Trophoblast cell (in vitro differentiated cells and primary cell): ENCODE results near the gene RFX2.

Source experiments
- DNase-seq, 2 donors: peaks; one replicate each; pipeline ENCODE4 v3.0.0-alpha.2; 2016
- H2AFZ ChIP-seq: 2 replicates; pipeline ENCODE4 v1.6.1; 2013; ENCODE audit warnings: low read length, moderate library complexity, mild to moderate bottlenecking; ENCODE audit not compliant: insufficient read depth, poor library complexity
- H2AK5ac ChIP-seq: 2 replicates; pipeline ENCODE4 v1.6.1; 2013; ENCODE audit warnings: mild to moderate bottlenecking, low read length
- H2BK120ac ChIP-seq: 2 replicates; pipeline ENCODE4 v1.6.1; 2013; ENCODE audit warnings: low read length, mild to moderate bottlenecking, moderate library complexity; ENCODE audit not compliant: insufficient read depth, poor library complexity
- H2BK12ac ChIP-seq: 2 replicates; pipeline ENCODE4 v1.6.1; 2013; ENCODE audit warnings: mild to moderate bottlenecking, low read length, moderate library complexity
- H2BK5ac ChIP-seq: 2 replicates; pipeline ENCODE4 v1.6.1; 2013; ENCODE audit warnings: low read length, low read depth, moderate library complexity, mild to moderate bottlenecking; ENCODE audit not compliant: poor library complexity
- H3K14ac ChIP-seq: 2 replicates; pipeline ENCODE4 v1.6.1; 2013; ENCODE audit warnings: mild to moderate bottlenecking, low read length
- H3K18ac ChIP-seq: 2 replicates; pipeline ENCODE4 v1.6.1; 2013; ENCODE audit warnings: mild to moderate bottlenecking, low read length
- H3K23ac ChIP-seq: 2 replicates; pipeline ENCODE4 v1.6.1; 2013; ENCODE audit warnings: low read length
- H3K27ac ChIP-seq: 2 replicates; pipeline ENCODE4 v1.5.1; 2013; ENCODE audit warnings: low read depth, mild to moderate bottlenecking, inconsistent platforms, low read length, moderate library complexity
- H3K27me3 ChIP-seq: 2 replicates; pipeline ENCODE4 v1.6.1; 2013; ENCODE audit warnings: inconsistent platforms, mild to moderate bottlenecking, low read length, moderate library complexity; ENCODE audit not compliant: insufficient read depth
- H3K36me3 ChIP-seq, 2 experiments: 1 replicate in 1 of 2; 2 replicates in 1 of 2; pipeline ENCODE4 v1.6.1; 2013; ENCODE audit warnings: low read length in 2 of 2, mild to moderate bottlenecking in 2 of 2, moderate library complexity in 1 of 2; ENCODE audit not compliant: insufficient read depth in 2 of 2, control insufficient read depth in 1 of 2
- H3K4ac ChIP-seq: 2 replicates; pipeline ENCODE4 v1.6.1; 2013; ENCODE audit warnings: low read depth, mild to moderate bottlenecking, low read length, moderate library complexity
- H3K4me1 ChIP-seq, 2 experiments: 1 replicate in 1 of 2; 2 replicates in 1 of 2; pipeline ENCODE4 v1.6.1; 2013; ENCODE audit warnings: low read length in 2 of 2, mild to moderate bottlenecking in 2 of 2, moderate library complexity in 1 of 2; ENCODE audit not compliant: insufficient read depth in 2 of 2, control insufficient read depth in 1 of 2
- H3K4me2 ChIP-seq: 2 replicates; pipeline ENCODE4 v1.6.1; 2013; ENCODE audit warnings: inconsistent platforms, mild to moderate bottlenecking, low read length, moderate library complexity
- H3K4me3 ChIP-seq: 2 replicates; pipeline ENCODE4 v1.5.1; 2013; ENCODE audit warnings: mild to moderate bottlenecking, low read depth, low read length, inconsistent platforms
- H3K79me1 ChIP-seq: one replicate; pipeline ENCODE4 v1.6.1; 2013; ENCODE audit warnings: low read length
- H3K79me2 ChIP-seq: 2 replicates; pipeline ENCODE4 v1.6.1; 2013; ENCODE audit warnings: low read length, mild to moderate bottlenecking; ENCODE audit not compliant: control insufficient read depth, insufficient read depth, poor library complexity
- H3K9ac ChIP-seq: 2 replicates; pipeline ENCODE4 v1.6.1; 2013; ENCODE audit warnings: mild to moderate bottlenecking, low read length
- H3K9me3 ChIP-seq: 2 replicates; pipeline ENCODE4 v1.6.1; 2013; ENCODE audit warnings: low read depth, mild to moderate bottlenecking, control low read depth, inconsistent platforms, low read length; ENCODE audit not compliant: insufficient read depth
- H4K12ac ChIP-seq: 2 replicates; pipeline ENCODE4 v1.6.1; 2013; ENCODE audit warnings: low read depth, mild to moderate bottlenecking, low read length, moderate library complexity
- H4K8ac ChIP-seq: 2 replicates; pipeline ENCODE4 v1.6.1; 2013; ENCODE audit warnings: low read depth, mild to moderate bottlenecking, low read length, moderate library complexity
- H4K91ac ChIP-seq: one replicate; pipeline ENCODE4 v1.6.1; 2013; ENCODE audit warnings: low read depth, mild to moderate bottlenecking, low read length, moderate library complexity
- WGBS: extraction: QIAGEN DNeasy Blood & Tissue Kit; methylation state at CpG from one replicate; pipeline ENCODE4 v1.1.7; 2013; ENCODE audit warnings: missing lambda C conversion rate; ENCODE audit not compliant: insufficient read length, insufficient coverage; ENCODE audit errors: extremely low coverage; 5-methylcytosine and 5-hydroxymethylcytosine counted together

Gene RFX2

DNA sequence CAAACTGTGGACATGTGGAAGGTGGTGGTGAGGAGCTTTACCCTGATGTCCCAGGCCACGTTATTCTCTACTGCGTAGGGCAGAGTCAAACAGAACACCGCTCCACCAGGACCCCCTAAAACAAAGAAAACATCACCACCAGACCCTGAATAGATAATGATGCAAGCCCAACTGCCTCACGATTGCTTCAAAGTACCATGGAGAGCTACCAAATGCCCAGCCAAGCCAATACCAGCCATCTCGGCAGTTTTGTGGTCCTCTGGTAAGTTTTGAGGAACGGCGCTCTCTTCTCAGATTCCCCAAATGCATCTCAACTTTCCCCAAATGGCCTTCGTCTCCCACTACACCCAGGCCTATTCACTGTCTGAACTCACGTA is 138.0 kb downstream of the RFX2 start:
- H2BK120ac ChIP-seq: no peak overlapping the region
- no CpG with 5 or more reads among the region's 9 CpGs for WGBS
- H4K8ac ChIP-seq: no peak overlapping the region
- H3K9ac ChIP-seq: no peak overlapping the region
- peak overlapping the region; percentile 91 for H3K4ac ChIP-seq
- no peak overlapping the region for H3K18ac ChIP-seq
- H2BK12ac ChIP-seq: no peak overlapping the region
- H2BK5ac ChIP-seq: no peak overlapping the region
- H3K9me3 ChIP-seq: no peaks in the 10 kb centered on the region
- no peak overlapping the region for H4K91ac ChIP-seq
- H3K79me2 ChIP-seq: peaks cover 31% of the 10 kb centered on the region
- H3K4me3 ChIP-seq: no peak overlapping the region
- H4K12ac ChIP-seq: no peak overlapping the region
- peaks cover 11 to 17% of the 10 kb centered on the region in 2 experiments for H3K36me3 ChIP-seq
- H3K14ac ChIP-seq: no peak overlapping the region
- H3K4me1 ChIP-seq: peaks cover 21 to 32% of the 10 kb centered on the region in 2 experiments
- H3K79me1 ChIP-seq: no peaks in the 10 kb centered on the region
- H3K23ac ChIP-seq: no peak overlapping the region
- no peak overlapping the region for H2AK5ac ChIP-seq
- no peak for DNase-seq
- H2AFZ ChIP-seq: no peak overlapping the region
- no peak overlapping the region for H3K4me2 ChIP-seq
- no peaks in the 10 kb centered on the region for H3K27me3 ChIP-seq
- H3K27ac ChIP-seq: no peak overlapping the region

GRCh38 chr19:5971714-5972354 is 138.5 kb downstream of the RFX2 start:
- WGBS: no CpG with 5 or more reads among the region's 2 CpGs
- H3K36me3 ChIP-seq: peaks cover 11 to 17% of the 10 kb centered on the region in 2 experiments
- DNase-seq: no peak

GRCh38 chr19:5969476-5969875 is 140.8 kb downstream of the RFX2 start:
- Histone ChIP-seq H3K4me3 (no peak overlapping the region), H2AFZ (no peak overlapping the region), H4K8ac (no peak overlapping the region), H3K18ac (no peak overlapping the region), H3K4me1 (peaks cover 32 to 43% of the 10 kb centered on the region in 2 experiments), H2AK5ac (no peak overlapping the region), H3K27ac (no peak overlapping the region), H3K9ac (no peak overlapping the region), H3K14ac (no peak overlapping the region), H3K4ac (no peak overlapping the region), H3K79me1 (peaks cover 2% of the 10 kb centered on the region), H3K23ac (no peak overlapping the region), H2BK12ac (no peak overlapping the region), H3K36me3 (peaks cover 11 to 18% of the 10 kb centered on the region in 2 experiments), H3K4me2 (no peak overlapping the region), H2BK120ac (no peak overlapping the region), H4K91ac (no peak overlapping the region), H3K9me3 (no peaks in the 10 kb centered on the region), H4K12ac (no peak overlapping the region), H3K79me2 (peaks cover 24% of the 10 kb centered on the region), H2BK5ac (no peak overlapping the region), H3K27me3 (no peaks in the 10 kb centered on the region)
- no peak for DNase-seq
- whole genome bisulfite sequencing: no CpG with 5 or more reads among the region's 8 CpGs

More at GRCh38 chr19:5971714-5972354, 138.5 kb downstream of the RFX2 start:
- Histone ChIP-seq H3K4ac (peak overlapping the region; percentile 91), H3K79me1 (no peaks in the 10 kb centered on the region), H2AK5ac (no peak overlapping the region), H3K14ac (no peak overlapping the region), H3K23ac (no peak overlapping the region), H4K8ac (no peak overlapping the region), H3K27me3 (no peaks in the 10 kb centered on the region), H3K9ac (no peak overlapping the region), H4K91ac (no peak overlapping the region), H2AFZ (no peak overlapping the region), H3K4me1 (peaks cover 24 to 33% of the 10 kb centered on the region in 2 experiments), H3K9me3 (no peaks in the 10 kb centered on the region), H2BK5ac (no peak overlapping the region), H3K79me2 (peaks cover 28% of the 10 kb centered on the region), H3K18ac (no peak overlapping the region), H3K4me3 (no peak overlapping the region), H3K4me2 (no peak overlapping the region), H3K27ac (no peak overlapping the region), H4K12ac (no peak overlapping the region), H2BK12ac (no peak overlapping the region), H2BK120ac (no peak overlapping the region)

- H3K9me3 ChIP-seq: no peaks in the 10 kb centered on the region
- H3K36me3 ChIP-seq: peaks cover 9 to 18% of the 10 kb centered on the region in 2 experiments
- H3K18ac ChIP-seq: peak overlapping the region; percentile 59
- H2BK5ac ChIP-seq: no peak overlapping the region
- no peak overlapping the region for H2AK5ac ChIP-seq
- no CpG with 5 or more reads among the region's 18 CpGs for WGBS
- peak overlapping the region; percentile 40 for H3K27ac ChIP-seq
- H3K4me3 ChIP-seq: no peak overlapping the region
- peak overlapping the region; percentile 35 for H3K4ac ChIP-seq
- no peak overlapping the region for H2BK120ac ChIP-seq
- H3K23ac ChIP-seq: no peak overlapping the region
- peaks cover 2% of the 10 kb centered on the region for H3K79me1 ChIP-seq
- no peak overlapping the region for H2AFZ ChIP-seq
- H3K79me2 ChIP-seq: peaks cover 30% of the 10 kb centered on the region
- no peaks in the 10 kb centered on the region for H3K27me3 ChIP-seq
- H3K4me1 ChIP-seq: peaks cover 29 to 41% of the 10 kb centered on the region in 2 experiments
- no peak overlapping the region for H2BK12ac ChIP-seq
- no peak overlapping the region for H3K14ac ChIP-seq
- peak overlapping the region; percentile 4 for H3K4me2 ChIP-seq
- no peak overlapping the region for H4K8ac ChIP-seq
- no peak overlapping the region for H4K12ac ChIP-seq
- no peak overlapping the region for H3K9ac ChIP-seq
- DNase-seq: no peak
- H4K91ac ChIP-seq: no peak overlapping the region
These were observed 141.6 kb downstream of the RFX2 start for GRCh38 chr19:5968431-5969373.
